BJ (cell line): ENCODE data around the gene ARHGAP31. TPM values are rescaled to one million over a fixed set of nuclear protein-coding genes. Genes with fewer than 3 reads are reported as not detected.

Source experiments
- CTCF ChIA-PET: fragments of 350-600 bp; formaldehyde crosslinking; extraction: SDS; loops from one replicate; lab custom pipeline; 2021; ENCODE audit warnings: antibody characterized with exemption, inconsistent platforms; lab: Yijun Ruan, JAX
- POLR2A ChIA-PET: fragments of 300-600 bp; sonication (Branson Sonifier 250); formaldehyde crosslinking; extraction: SDS; loops from one replicate; lab custom pipeline; 2021; ENCODE audit warnings: antibody characterized with exemption; lab: Charles Lee
- DNase-seq: peaks from one replicate; pipeline ENCODE4 v3.0.0-alpha.2; 2011; ENCODE audit warnings: low read depth
- H3K27me3 ChIP-seq: 2 replicates; pipeline ENCODE4 v1.6.0; 2011; ENCODE audit warnings: low read length; ENCODE audit not compliant: control insufficient read depth, insufficient read depth
- H3K36me3 ChIP-seq: 2 replicates; pipeline ENCODE4 v1.5.1; 2011; ENCODE audit warnings: low read length; ENCODE audit not compliant: control insufficient read depth, insufficient read depth
- H3K4me3 ChIP-seq: 2 replicates; pipeline ENCODE4 v1.5.1; 2011; ENCODE audit warnings: low read depth, mild to moderate bottlenecking, control low read depth, low read length
- polyA plus RNA-seq: library from polyadenylated mRNA; depleted of rRNA; stranded (reverse); fragments of >200 nt; gene quantifications from 2 replicates; pipeline ENCODE4 v1.2.3, GENCODE V29; 2011
- TF ChIP-seq, protein P1 (sequence below): IDR thresholded peaks from 2 replicates; pipeline ENCODE4 v1.5.1; 2011; ENCODE audit warnings: low read depth, mild to moderate bottlenecking, control low read depth, inconsistent platforms, low read length, moderate library complexity; ENCODE audit not compliant: insufficient read depth

Gene ARHGAP31
- polyA plus RNA-seq, 1 experiment = 19.4 TPM

DNA sequence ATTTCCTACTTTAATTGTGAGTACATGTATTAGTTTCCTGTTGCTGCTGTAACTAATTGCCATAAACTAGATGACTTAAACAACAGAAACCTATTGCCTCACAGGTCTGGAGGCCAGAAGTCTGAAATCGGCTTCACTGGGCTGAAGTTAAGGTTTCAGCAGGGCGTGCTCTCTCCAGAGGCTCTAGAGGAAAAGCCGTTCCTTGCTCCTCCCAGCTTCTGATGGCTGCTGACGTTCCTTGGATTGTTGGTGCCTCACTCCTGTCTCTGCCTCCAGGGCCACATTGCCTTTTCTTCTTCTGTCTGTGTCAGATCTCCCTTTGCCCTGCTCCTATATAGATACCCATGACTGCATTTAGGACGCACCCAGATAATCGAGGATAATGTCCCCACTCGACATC, 80.9 kb downstream of the ARHGAP31 start:
- Histone ChIP-seq H3K36me3 (no peaks in the 10 kb centered on the region), H3K4me3 (no peak overlapping the region), H3K27me3 (no peaks in the 10 kb centered on the region)
- TF ChIP-seq, protein P1, sequence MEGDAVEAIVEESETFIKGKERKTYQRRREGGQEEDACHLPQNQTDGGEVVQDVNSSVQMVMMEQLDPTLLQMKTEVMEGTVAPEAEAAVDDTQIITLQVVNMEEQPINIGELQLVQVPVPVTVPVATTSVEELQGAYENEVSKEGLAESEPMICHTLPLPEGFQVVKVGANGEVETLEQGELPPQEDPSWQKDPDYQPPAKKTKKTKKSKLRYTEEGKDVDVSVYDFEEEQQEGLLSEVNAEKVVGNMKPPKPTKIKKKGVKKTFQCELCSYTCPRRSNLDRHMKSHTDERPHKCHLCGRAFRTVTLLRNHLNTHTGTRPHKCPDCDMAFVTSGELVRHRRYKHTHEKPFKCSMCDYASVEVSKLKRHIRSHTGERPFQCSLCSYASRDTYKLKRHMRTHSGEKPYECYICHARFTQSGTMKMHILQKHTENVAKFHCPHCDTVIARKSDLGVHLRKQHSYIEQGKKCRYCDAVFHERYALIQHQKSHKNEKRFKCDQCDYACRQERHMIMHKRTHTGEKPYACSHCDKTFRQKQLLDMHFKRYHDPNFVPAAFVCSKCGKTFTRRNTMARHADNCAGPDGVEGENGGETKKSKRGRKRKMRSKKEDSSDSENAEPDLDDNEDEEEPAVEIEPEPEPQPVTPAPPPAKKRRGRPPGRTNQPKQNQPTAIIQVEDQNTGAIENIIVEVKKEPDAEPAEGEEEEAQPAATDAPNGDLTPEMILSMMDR = no peak
- ChIA-PET CTCF (interaction anchor here (1.2 kb wide), 1 partner anchor 14 kb away, joined by 3 read pairs; no protein-coding TSS in a partner anchor), POLR2A (no interaction called here)
- DNase-seq = no peak

DNA sequence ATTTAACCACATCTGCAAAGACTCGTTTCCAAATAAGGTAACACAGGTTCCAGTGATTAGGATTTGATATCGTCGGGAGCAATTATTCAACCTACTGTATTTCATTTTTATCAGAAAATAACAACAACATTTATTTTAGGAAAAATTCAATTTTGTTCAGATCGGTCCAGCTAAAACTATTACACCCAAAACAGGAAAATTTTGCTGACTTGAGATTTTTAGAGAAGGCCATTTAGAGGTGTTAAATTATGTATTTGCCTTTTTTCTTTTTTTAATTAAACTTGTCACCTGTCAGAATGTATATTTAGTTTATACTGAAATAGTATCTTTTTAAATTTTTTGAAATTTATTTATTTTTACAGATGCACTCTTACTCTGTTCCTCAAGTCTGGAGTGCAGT, 81.3 kb downstream of the ARHGAP31 start:
- Histone ChIP-seq H3K4me3 (no peak overlapping the region), H3K36me3 (no peaks in the 10 kb centered on the region), H3K27me3 (no peaks in the 10 kb centered on the region)
- ChIA-PET POLR2A (no interaction called here), CTCF (interaction anchor here (1.2 kb wide), 1 partner anchor 15 kb away, joined by 3 read pairs; no protein-coding TSS in a partner anchor)
- DNase-seq = no peak
- TF ChIP-seq, protein P1 = no peak

DNA sequence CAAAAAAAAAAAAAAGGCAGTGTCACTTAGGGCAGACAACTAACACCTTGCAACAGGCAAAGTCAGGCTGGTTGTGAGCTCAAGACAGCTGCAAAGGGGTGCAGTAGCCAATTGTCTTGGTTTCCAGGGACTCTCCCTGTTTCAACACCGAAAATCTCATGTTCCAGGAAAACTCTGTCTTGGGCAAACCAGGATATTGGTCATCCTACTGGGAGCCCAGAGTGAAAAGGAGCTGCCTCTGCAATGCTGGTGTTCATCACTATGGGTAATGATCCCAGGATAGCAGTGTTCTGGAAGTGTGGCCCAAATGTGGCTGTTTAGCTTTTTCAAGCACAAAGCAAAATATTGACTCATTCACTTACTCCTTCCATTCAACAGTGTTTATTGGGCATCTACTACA, 82.6 kb downstream of the ARHGAP31 start:
- Histone ChIP-seq H3K4me3 (no peak overlapping the region), H3K36me3 (peaks cover 2% of the 10 kb centered on the region; the same call in 1 of the 2 replicates), H3K27me3 (no peaks in the 10 kb centered on the region)
- no peak for DNase-seq
- POLR2A ChIA-PET = no interaction called here
- TF ChIP-seq, protein P1 = no peak
- CTCF ChIA-PET = interaction anchor here (0.6 kb wide), 1 partner anchor 312 kb away, joined by 3 read pairs; no protein-coding TSS in a partner anchor

DNA sequence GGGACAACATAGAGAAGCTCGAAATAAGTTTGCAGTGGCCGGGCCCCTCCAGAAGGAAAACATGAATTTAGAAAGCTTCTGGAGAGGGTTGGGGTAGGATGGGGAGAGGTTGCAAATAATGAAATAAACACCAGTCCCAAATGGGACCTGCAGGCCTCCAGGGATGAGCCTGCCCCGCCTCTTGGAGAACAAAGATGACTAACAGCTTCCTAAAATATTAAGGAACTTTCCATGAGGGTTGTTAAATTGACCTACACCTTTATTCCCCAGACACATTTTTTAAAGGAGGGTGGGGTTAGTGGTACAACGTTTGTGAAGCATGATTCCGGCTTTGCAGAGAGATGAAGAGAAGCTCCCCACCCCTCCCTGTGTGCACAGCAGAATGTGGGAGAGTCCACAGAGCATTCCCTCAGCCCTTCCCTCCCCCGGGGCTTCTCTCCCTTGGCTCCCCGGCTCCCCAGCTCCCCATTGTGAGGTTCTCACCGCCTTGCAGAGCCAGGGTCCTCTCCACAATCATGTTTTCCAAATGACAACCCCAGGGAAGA, 84.1 kb downstream of the ARHGAP31 start:
- TF ChIP-seq, protein P1 = no peak
- POLR2A ChIA-PET = no interaction called here
- H3K27me3 ChIP-seq = no peaks in the 10 kb centered on the region
- H3K4me3 ChIP-seq = no peak overlapping the region
- DNase-seq = no peak
- CTCF ChIA-PET = interaction anchor here (0.7 kb wide), 1 partner anchor 11 kb away, joined by 3 read pairs; no protein-coding TSS in a partner anchor
- H3K36me3 ChIP-seq = peaks cover 6% of the 10 kb centered on the region

GRCh38 chr3:119380697-119381096, 86.5 kb downstream of the ARHGAP31 start:
- ChIA-PET CTCF (interaction anchor here (0.7 to 1.4 kb wide), 3 partner anchors 14 to 77 kb away, joined by 3 read pairs; no protein-coding TSS in a partner anchor), POLR2A (no interaction called here)
- TF ChIP-seq, protein P1 = no peak
- DNase-seq = no peak
- H3K27me3 ChIP-seq = no peaks in the 10 kb centered on the region
- peaks cover 6% of the 10 kb centered on the region for H3K36me3 ChIP-seq
- no peak overlapping the region for H3K4me3 ChIP-seq
